Measurements from ENCODE around the gene SPTBN4.

DNA sequence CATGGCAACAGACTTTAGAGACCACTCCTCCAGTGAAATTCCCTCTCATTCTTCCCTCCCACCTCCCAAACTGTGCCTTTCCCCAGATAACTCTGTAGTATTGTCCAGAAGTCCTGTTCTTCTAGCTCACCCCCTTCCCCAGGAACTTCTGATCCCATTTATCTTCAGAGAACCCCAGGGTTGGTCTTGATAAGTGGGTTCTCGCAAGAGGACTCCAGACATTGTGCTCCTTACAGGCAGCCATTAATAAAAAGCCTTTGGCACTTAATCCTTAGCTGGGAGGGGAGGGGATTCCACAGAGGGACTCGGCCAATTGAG lies 136.2 kb downstream of the SPTBN4 start:
- TF ChIP-seq, protein P1, sequence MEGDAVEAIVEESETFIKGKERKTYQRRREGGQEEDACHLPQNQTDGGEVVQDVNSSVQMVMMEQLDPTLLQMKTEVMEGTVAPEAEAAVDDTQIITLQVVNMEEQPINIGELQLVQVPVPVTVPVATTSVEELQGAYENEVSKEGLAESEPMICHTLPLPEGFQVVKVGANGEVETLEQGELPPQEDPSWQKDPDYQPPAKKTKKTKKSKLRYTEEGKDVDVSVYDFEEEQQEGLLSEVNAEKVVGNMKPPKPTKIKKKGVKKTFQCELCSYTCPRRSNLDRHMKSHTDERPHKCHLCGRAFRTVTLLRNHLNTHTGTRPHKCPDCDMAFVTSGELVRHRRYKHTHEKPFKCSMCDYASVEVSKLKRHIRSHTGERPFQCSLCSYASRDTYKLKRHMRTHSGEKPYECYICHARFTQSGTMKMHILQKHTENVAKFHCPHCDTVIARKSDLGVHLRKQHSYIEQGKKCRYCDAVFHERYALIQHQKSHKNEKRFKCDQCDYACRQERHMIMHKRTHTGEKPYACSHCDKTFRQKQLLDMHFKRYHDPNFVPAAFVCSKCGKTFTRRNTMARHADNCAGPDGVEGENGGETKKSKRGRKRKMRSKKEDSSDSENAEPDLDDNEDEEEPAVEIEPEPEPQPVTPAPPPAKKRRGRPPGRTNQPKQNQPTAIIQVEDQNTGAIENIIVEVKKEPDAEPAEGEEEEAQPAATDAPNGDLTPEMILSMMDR (IDR thresholded peaks at IDR 0.05): no peak
- TF ChIP-seq POLR2AphosphoS5 (IDR thresholded peaks at IDR 0.05) (no peak), EP300 (IDR thresholded peaks at IDR 0.05) (no peak), POLR2A (IDR thresholded peaks at IDR 0.05) (no peak)
